Common myeloid progenitor, CD34-positive (primary cell): Measurements from ENCODE around the gene NEGR1.

Experiments used
- CTCF ChIA-PET: fragments of 350-600 bp; sonication (Branson Sonifier 250); formaldehyde crosslinking; loops from one replicate; lab custom pipeline; 2021; ENCODE audit warnings: antibody characterized with exemption; lab: Charles Lee
- POLR2A ChIA-PET: fragments of 350-600 bp; sonication (Branson Sonifier 250); formaldehyde crosslinking; loops from one replicate; lab custom pipeline; 2021; ENCODE audit warnings: antibody characterized with exemption; lab: Charles Lee
- DNase-seq, 3 donors: peaks; one replicate each; pipeline versions ENCODE4 v3.0.0 to v3.0.0-alpha.2; 2013
- H3K27ac ChIP-seq, 2 experiments: 1 replicate in 1 of 2; 2 replicates in 1 of 2; pipeline ENCODE4 v1.7.0; 2013; ENCODE audit warnings: inconsistent platforms in 2 of 2, low read length in 2 of 2, mild to moderate bottlenecking in 2 of 2, low read depth in 1 of 2, moderate library complexity in 1 of 2; ENCODE audit not compliant: severe bottlenecking in 2 of 2, insufficient read depth in 1 of 2, poor library complexity in 1 of 2
- H3K27me3 ChIP-seq, 5 experiments: replicated peaks in 2 of 5; 1 replicate in 3 of 5; 2 replicates in 2 of 5; pipeline versions ENCODE4 v1.6.1 to v1.7.0; 2013; ENCODE audit warnings: low read length in 4 of 5, mild to moderate bottlenecking in 2 of 5, moderate library complexity in 2 of 5, inconsistent platforms in 1 of 5; ENCODE audit not compliant: insufficient read depth in 5 of 5, control insufficient read depth in 4 of 5
- H3K36me3 ChIP-seq, 4 experiments: 1 replicate in 2 of 4; 2 replicates in 2 of 4; pipeline versions ENCODE4 v1.6.1 to v1.7.0; 2013; ENCODE audit warnings: low read length in 3 of 4, control low read depth in 1 of 4, mild to moderate bottlenecking in 1 of 4; ENCODE audit not compliant: control insufficient read depth in 4 of 4, insufficient read depth in 4 of 4
- H3K4me1 ChIP-seq, 4 experiments: 1 replicate in 3 of 4; 2 replicates in 1 of 4; pipeline versions ENCODE4 v1.6.1 to v1.7.1; 2013; ENCODE audit warnings: low read length in 3 of 4, mild to moderate bottlenecking in 3 of 4, control low read depth in 1 of 4, inconsistent platforms in 1 of 4, moderate library complexity in 1 of 4; ENCODE audit not compliant: control insufficient read depth in 4 of 4, insufficient read depth in 4 of 4; ENCODE audit errors: control extremely low read depth in 1 of 4
- H3K4me3 ChIP-seq, 7 experiments: 1 replicate in 4 of 7; 2 replicates in 3 of 7; pipeline versions ENCODE4 v1.5.1 to v1.7.0; 2013; ENCODE audit warnings: mild to moderate bottlenecking in 7 of 7, low read length in 6 of 7, moderate library complexity in 6 of 7, inconsistent platforms in 2 of 7, low read depth in 2 of 7, control low read depth in 1 of 7; ENCODE audit not compliant: insufficient read depth in 4 of 7, control insufficient read depth in 1 of 7; ENCODE audit errors: extremely low read depth in 1 of 7
- H3K9me3 ChIP-seq, 5 experiments: 1 replicate in 4 of 5; 2 replicates in 1 of 5; pipeline versions ENCODE4 v1.6.1 to v1.7.1; 2013; ENCODE audit warnings: low read length in 4 of 5, mild to moderate bottlenecking in 2 of 5, inconsistent platforms in 1 of 5, low read depth in 1 of 5, moderate library complexity in 1 of 5; ENCODE audit not compliant: control insufficient read depth in 4 of 5, insufficient read depth in 2 of 5; ENCODE audit errors: control extremely low read depth in 1 of 5
- WGBS: methylation state at CpG from one replicate; pipeline ENCODE4 v1.1.5; 2013; ENCODE audit not compliant: insufficient coverage; 5-methylcytosine and 5-hydroxymethylcytosine counted together

The NEGR1 gene

GRCh38 chr1:71653952-71654351 is 628.4 kb downstream of the NEGR1 start:
- Histone ChIP-seq H3K27me3 (no peaks in the 10 kb centered on the region), H3K9me3 (no peaks in the 10 kb centered on the region), H3K4me1 (no peaks in the 10 kb centered on the region), H3K27ac (no peak overlapping the region), H3K36me3 (no peaks in the 10 kb centered on the region), H3K4me3 (no peak overlapping the region)
- POLR2A ChIA-PET = interaction anchor here (1.5 kb wide), 1 partner anchor 10 kb away, joined by 3 read pairs; no protein-coding TSS in a partner anchor
- CTCF ChIA-PET = no interaction called here
- no CpG with 5 or more reads among the region's 2 CpGs for WGBS
- DNase-seq = no peak

GRCh38 chr1:71651214-71651613 is 631.1 kb downstream of the NEGR1 start:
- Histone ChIP-seq H3K27me3 (no peaks in the 10 kb centered on the region), H3K4me1 (peaks cover 0 to 4% (median 0%) of the 10 kb centered on the region in 4 experiments), H3K9me3 (no peaks in the 10 kb centered on the region), H3K27ac (no peak overlapping the region), H3K36me3 (no peaks in the 10 kb centered on the region), H3K4me3 (no peak overlapping the region)
- CTCF ChIA-PET = no interaction called here
- POLR2A ChIA-PET = no interaction called here
- no peak for DNase-seq
- no CpG with 5 or more reads among the region's 1 CpG for WGBS

GRCh38 chr1:71650119-71650518 is 632.2 kb downstream of the NEGR1 start:
- no peak for DNase-seq

GRCh38 chr1:71649608-71650007 is 632.7 kb downstream of the NEGR1 start:
- H3K4me3 ChIP-seq = no peak overlapping the region
- ChIA-PET POLR2A (no interaction called here), CTCF (interaction anchor here (0.6 kb wide), 1 partner anchor 1474 kb away, joined by 3 read pairs; no protein-coding TSS in a partner anchor)
- peak in 1 of 3 donors; percentile 7 for DNase-seq
- WGBS = 67% methylated on average over 1 of the region's 1 CpG
- no peaks in the 10 kb centered on the region for H3K9me3 ChIP-seq
- no peaks in the 10 kb centered on the region for H3K27me3 ChIP-seq
- H3K4me1 ChIP-seq = peaks cover 0 to 4% (median 0%) of the 10 kb centered on the region in 4 experiments
- no peak overlapping the region for H3K27ac ChIP-seq
- H3K36me3 ChIP-seq = no peaks in the 10 kb centered on the region

More at GRCh38 chr1:71650119-71650518, 632.2 kb downstream of the NEGR1 start:
- 100% methylated on average over 3 of the region's 3 CpGs for WGBS
- Histone ChIP-seq H3K4me1 (peaks cover 0 to 4% (median 0%) of the 10 kb centered on the region in 4 experiments), H3K27me3 (no peaks in the 10 kb centered on the region), H3K27ac (no peak overlapping the region), H3K36me3 (no peaks in the 10 kb centered on the region), H3K4me3 (no peak overlapping the region), H3K9me3 (no peaks in the 10 kb centered on the region)
- ChIA-PET CTCF (interaction anchor here (0.6 kb wide), 1 partner anchor 1474 kb away, joined by 3 read pairs; no protein-coding TSS in a partner anchor), POLR2A (no interaction called here)

- no peak for DNase-seq
- H3K9me3 ChIP-seq = no peaks in the 10 kb centered on the region
- H3K4me3 ChIP-seq = no peak overlapping the region
- no CpG with 5 or more reads among the region's 1 CpG for WGBS
- H3K27me3 ChIP-seq = no peaks in the 10 kb centered on the region
- POLR2A ChIA-PET = no interaction called here
- CTCF ChIA-PET = no interaction called here
- H3K27ac ChIP-seq = no peak overlapping the region
- H3K4me1 ChIP-seq = peaks cover 0 to 4% (median 0%) of the 10 kb centered on the region in 4 experiments
- no peaks in the 10 kb centered on the region for H3K36me3 ChIP-seq
Measured at GRCh38 chr1:71647513-71648300, 634.6 kb downstream of the NEGR1 start.

GRCh38 chr1:71645015-71645414 is 637.3 kb downstream of the NEGR1 start:
- Histone ChIP-seq H3K9me3 (no peaks in the 10 kb centered on the region), H3K4me1 (peaks cover 0 to 4% (median 0%) of the 10 kb centered on the region in 4 experiments), H3K36me3 (no peaks in the 10 kb centered on the region), H3K27ac (no peak overlapping the region), H3K4me3 (no peak overlapping the region), H3K27me3 (no peaks in the 10 kb centered on the region)
- DNase-seq = no peak
- no CpG with 5 or more reads among the region's 2 CpGs for WGBS
- POLR2A ChIA-PET = no interaction called here
- CTCF ChIA-PET = no interaction called here

- no peak for DNase-seq
- Histone ChIP-seq H3K4me1 (no peaks in the 10 kb centered on the region), H3K36me3 (no peaks in the 10 kb centered on the region), H3K27me3 (no peaks in the 10 kb centered on the region), H3K27ac (no peak overlapping the region), H3K4me3 (no peak overlapping the region), H3K9me3 (no peaks in the 10 kb centered on the region)
- ChIA-PET CTCF (no interaction called here), POLR2A (interaction anchor here (0.8 kb wide), 1 partner anchor 12 kb away, joined by 3 read pairs; no protein-coding TSS in a partner anchor)
- WGBS = 100% methylated on average over 1 of the region's 3 CpGs
Measured at GRCh38 chr1:71641903-71642302, 640.4 kb downstream of the NEGR1 start.
